DND-41 (cell line): ENCODE data around the gene RPS25.

Experiments used
- CTCF ChIP-seq: IDR thresholded peaks from 2 replicates; pipeline ENCODE4 v1.5.1; 2012; ENCODE audit warnings: borderline replicate concordance, low read length, moderate library complexity, mild to moderate bottlenecking; ENCODE audit not compliant: poor library complexity, severe bottlenecking; ENCODE audit errors: extremely low read depth
- EZH2 ChIP-seq: IDR thresholded peaks from 3 replicates; pipeline ENCODE4 v1.6.1; 2012; ENCODE audit warnings: borderline replicate concordance, low read depth, mild to moderate bottlenecking, moderate library complexity, low read length, inconsistent platforms; ENCODE audit not compliant: severe bottlenecking

- TF ChIP-seq CTCF (no peak), EZH2 (no peak)
Measured at GRCh38 chr11:118984825-118985224, 33.3 kb downstream of the RPS25 start.
